Measurements from ENCODE around the gene PLEKHM2. TPM values are rescaled to one million over a fixed set of nuclear protein-coding genes. Genes with fewer than 3 reads are reported as not detected.

Gene PLEKHM2
- total RNA-seq, 1 donor from 2014 or later = 105 TPM

DNA sequence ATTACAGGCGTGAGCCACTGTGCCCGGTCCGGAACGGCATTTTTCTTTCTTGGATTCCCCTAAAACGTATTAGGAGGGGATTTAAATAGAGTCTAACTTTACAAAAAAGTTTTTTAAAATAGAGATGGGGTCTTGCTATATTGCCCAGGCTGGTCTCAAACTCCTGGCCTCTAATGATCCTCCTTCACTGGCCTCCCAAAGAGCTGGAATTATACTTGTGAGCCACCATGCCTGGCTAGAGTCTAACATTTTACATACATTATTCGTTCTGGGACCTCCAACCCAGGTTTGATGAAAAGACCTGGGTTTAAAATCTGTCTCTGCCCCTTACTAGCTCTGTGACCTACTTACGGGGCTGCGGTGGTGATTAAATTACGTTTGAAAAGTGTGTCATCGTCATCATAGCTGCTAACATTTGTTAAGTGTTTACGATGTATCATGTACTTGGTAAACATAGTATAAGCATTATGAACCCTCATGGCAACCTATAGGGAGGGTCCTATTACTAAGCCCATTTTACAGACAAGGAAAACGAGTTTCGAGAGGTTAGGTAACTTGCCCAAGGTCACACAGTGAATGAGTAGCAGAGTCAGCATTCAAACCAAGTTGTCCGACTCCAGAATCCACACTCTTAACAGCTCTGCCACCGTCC is 24.5 kb downstream of the PLEKHM2 start:
- DNase-seq = no peak
- Mint-ChIP-seq H3K9me3 (no peaks in the 10 kb centered on the region), H3K27ac (no peak overlapping the region), H3K4me1 (peaks cover 29% of the 10 kb centered on the region), H3K36me3 (ENCODE audit: low read depth) (peaks cover 27% of the 10 kb centered on the region), H3K4me3 (no peak overlapping the region), H3K27me3 (no peaks in the 10 kb centered on the region)
- intact Hi-C loops (cut with micrococcal nuclease) = no loop called here
- ATAC-seq (ENCODE audit: low read depth) = no peak
- CTCF ChIA-PET = interaction anchor here (1.1 kb wide), 1 partner anchor 32 kb away, joined by 3 read pairs; no protein-coding TSS in a partner anchor
- POLR2A ChIA-PET = interaction anchor here (1.0 kb wide), 1 partner anchor 11 kb away, joined by 3 read pairs; no protein-coding TSS in a partner anchor
- TF ChIP-seq, protein P1, sequence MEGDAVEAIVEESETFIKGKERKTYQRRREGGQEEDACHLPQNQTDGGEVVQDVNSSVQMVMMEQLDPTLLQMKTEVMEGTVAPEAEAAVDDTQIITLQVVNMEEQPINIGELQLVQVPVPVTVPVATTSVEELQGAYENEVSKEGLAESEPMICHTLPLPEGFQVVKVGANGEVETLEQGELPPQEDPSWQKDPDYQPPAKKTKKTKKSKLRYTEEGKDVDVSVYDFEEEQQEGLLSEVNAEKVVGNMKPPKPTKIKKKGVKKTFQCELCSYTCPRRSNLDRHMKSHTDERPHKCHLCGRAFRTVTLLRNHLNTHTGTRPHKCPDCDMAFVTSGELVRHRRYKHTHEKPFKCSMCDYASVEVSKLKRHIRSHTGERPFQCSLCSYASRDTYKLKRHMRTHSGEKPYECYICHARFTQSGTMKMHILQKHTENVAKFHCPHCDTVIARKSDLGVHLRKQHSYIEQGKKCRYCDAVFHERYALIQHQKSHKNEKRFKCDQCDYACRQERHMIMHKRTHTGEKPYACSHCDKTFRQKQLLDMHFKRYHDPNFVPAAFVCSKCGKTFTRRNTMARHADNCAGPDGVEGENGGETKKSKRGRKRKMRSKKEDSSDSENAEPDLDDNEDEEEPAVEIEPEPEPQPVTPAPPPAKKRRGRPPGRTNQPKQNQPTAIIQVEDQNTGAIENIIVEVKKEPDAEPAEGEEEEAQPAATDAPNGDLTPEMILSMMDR (IDR thresholded peaks at IDR 0.05) = no peak

DNA sequence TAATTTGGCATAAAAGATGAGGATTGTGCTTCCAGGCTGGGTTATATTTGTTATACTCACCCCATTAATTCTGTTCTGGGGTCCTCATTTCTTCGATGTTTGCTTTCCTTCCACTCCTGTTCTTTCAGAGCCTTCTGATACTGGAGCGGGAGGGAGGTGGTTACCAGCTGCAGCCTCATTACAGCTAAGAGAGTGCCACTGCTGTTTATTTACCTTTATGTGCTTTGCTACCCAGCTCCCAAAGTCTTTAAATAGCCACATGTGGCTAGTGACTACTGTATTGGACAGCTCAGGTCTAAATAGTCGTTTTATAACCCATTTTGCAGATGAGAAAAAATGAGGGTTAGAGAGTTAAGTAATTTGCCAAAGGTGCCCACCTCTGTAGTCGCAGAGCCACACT is 25.1 kb downstream of the PLEKHM2 start:
- no peaks in the 10 kb centered on the region for H3K27me3 Mint-ChIP-seq
- ATAC-seq (ENCODE audit: low read depth) (no peak), DNase-seq (no peak)
- H3K36me3 Mint-ChIP-seq (ENCODE audit: low read depth) = peaks cover 29% of the 10 kb centered on the region
- TF ChIP-seq, protein P1 (IDR thresholded peaks at IDR 0.05) = no peak
- H3K9me3 Mint-ChIP-seq = no peaks in the 10 kb centered on the region
- H3K4me3 Mint-ChIP-seq = no peak overlapping the region
- no peak overlapping the region for H3K27ac Mint-ChIP-seq
- ChIA-PET CTCF (no interaction called here), POLR2A (no interaction called here)
- H3K4me1 Mint-ChIP-seq = peaks cover 25% of the 10 kb centered on the region
- intact Hi-C loops (cut with micrococcal nuclease) = no loop called here

DNA sequence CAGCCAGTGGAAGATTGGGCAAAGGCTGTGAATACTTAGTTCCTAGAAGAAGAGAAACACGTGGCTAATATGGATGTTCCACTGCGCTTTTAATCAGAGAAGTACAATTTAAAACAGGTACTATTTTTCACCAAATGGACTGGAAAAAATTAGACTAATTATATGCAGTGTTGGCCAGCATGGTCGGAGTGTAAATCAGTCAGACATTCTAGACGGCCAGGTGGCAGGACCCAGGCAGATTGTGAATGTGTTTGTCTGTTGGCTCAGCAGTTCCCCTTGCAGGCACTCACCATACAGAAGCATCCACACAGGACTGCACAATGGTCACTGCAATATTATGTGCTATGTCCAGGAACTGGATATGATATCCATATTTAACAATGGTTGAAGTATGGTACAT is 28.0 kb downstream of the PLEKHM2 start:
- TF ChIP-seq, protein P1 (IDR thresholded peaks at IDR 0.05) = no peak
- H3K4me3 Mint-ChIP-seq = no peak overlapping the region
- DNase-seq (no peak), ATAC-seq (ENCODE audit: low read depth) (peak; percentile 14)
- POLR2A ChIA-PET = interaction anchor here (1.0 kb wide), 1 partner anchor 19 kb away, joined by 8 read pairs; no protein-coding TSS in a partner anchor
- H3K4me1 Mint-ChIP-seq = peaks cover 18% of the 10 kb centered on the region
- H3K9me3 Mint-ChIP-seq = no peaks in the 10 kb centered on the region
- intact Hi-C loops (cut with micrococcal nuclease) = no loop called here
- H3K36me3 Mint-ChIP-seq (ENCODE audit: low read depth) = peaks cover 26% of the 10 kb centered on the region
- H3K27ac Mint-ChIP-seq = no peak overlapping the region
- H3K27me3 Mint-ChIP-seq = no peaks in the 10 kb centered on the region
- CTCF ChIA-PET = no interaction called here

DNA sequence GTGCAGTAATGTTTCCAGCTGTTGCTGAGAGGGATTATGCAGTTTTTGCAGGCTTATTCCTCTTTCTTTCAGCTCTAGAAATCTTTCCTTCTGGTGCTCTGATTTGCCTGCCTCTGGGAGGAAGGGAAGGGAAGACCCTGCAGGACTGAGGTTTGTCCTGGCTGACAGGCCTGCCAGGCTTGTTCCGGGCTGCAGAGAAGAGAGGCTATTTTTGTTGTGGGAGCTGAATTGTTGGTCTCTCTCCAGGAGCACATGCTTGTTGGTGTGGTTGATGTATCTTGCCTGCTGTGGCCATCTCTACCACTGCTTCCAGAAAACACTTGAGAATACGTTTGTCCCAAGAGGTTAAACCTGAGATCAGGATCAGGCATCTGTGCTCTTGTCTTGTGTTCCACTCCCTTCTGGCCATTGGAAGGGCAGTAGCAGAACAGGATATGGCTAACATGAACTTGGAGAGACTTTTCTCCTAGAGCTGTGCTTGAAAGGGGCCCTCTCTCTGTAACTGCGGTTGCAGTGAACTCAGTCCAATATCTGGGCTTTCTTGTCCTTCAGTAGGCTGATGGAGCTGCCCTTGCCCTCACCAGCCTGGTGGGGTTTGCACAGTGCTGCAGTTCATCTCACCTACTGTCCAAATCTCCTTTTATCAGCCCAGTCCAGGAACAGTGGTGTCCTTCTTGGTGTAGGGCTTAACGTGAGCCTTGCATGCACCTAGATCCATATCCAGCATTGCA is 30.5 kb downstream of the PLEKHM2 start:
- intact Hi-C loops (cut with micrococcal nuclease) = no loop called here
- H3K27me3 Mint-ChIP-seq = no peaks in the 10 kb centered on the region
- no peak for ATAC-seq (ENCODE audit: low read depth)
- H3K36me3 Mint-ChIP-seq (ENCODE audit: low read depth) = peaks cover 44% of the 10 kb centered on the region
- no peak overlapping the region for H3K27ac Mint-ChIP-seq
- POLR2A ChIA-PET = interaction anchor here (0.5 to 0.6 kb wide), 4 partner anchors 24 to 440 kb away, joined by 3 to 7 read pairs (median 4); no protein-coding TSS in a partner anchor
- H3K4me3 Mint-ChIP-seq = no peak overlapping the region
- DNase-seq = no peak
- H3K9me3 Mint-ChIP-seq = no peaks in the 10 kb centered on the region
- peaks cover 10% of the 10 kb centered on the region for H3K4me1 Mint-ChIP-seq
- TF ChIP-seq, protein P1 (IDR thresholded peaks at IDR 0.05) = no peak
- CTCF ChIA-PET = no interaction called here

DNA sequence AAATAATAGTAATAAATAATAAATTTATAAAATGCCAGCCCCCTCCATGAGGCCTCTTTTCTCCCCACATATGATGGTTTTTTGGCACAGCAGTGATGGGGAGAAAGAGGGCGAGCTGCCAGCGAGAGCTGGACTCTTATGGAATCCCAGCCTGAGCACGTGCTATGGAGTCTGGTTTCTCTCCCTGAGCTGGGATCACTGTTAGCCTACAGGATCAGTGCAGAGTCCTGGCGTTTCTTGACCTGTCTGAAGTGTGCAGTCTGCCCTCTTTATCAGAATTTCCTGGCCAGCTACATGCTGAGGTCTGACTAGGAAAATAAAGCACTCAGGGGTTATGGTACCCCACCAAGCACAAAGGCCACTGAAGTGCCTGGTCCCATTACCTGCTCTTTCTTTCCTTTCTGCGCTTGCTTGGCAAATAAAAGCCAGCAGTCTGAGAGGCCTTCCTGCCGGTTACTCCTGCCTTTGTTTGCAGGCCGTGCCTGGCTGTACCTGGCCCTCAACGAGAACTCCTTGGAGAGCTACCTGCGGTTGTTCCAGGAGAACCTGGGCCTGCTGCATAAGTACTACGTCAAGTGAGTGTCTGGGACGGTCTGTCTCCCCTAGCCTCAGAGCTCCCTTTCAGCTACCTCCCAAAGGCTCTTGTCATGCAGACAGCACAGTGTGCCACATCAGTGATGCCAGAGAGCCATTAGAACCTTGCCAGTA is 33.5 kb downstream of the PLEKHM2 start:
- Mint-ChIP-seq H3K4me3 (no peak overlapping the region), H3K9me3 (no peaks in the 10 kb centered on the region), H3K27me3 (no peaks in the 10 kb centered on the region), H3K4me1 (no peaks in the 10 kb centered on the region), H3K36me3 (ENCODE audit: low read depth) (peaks cover 66% of the 10 kb centered on the region), H3K27ac (no peak overlapping the region)
- TF ChIP-seq, protein P1 (IDR thresholded peaks at IDR 0.05) = no peak
- intact Hi-C loops (cut with micrococcal nuclease) = no loop called here
- ATAC-seq (ENCODE audit: low read depth) = no peak
- ChIA-PET POLR2A (interaction anchor here (1.0 kb wide), 1 partner anchor 35 kb away, joined by 3 read pairs; no protein-coding TSS in a partner anchor), CTCF (no interaction called here)
- DNase-seq = no peak

Data from activated B cell treated with CpG ODN at 0.5 μM for 24 hours (primary cell).